Measurements from ENCODE around the gene SORBS1. TPM values are rescaled to one million over a fixed set of nuclear protein-coding genes. Genes with fewer than 3 reads are reported as not detected.

The SORBS1 gene
- total and polyA plus RNA-seq, 9 of the 15 experiments (the other 6 are each of a cell fraction or from before 2014, with no cell fraction given): 2.0 to 13.3 (median 6.5) TPM

GRCh38 chr10:95416270-95416669 lies 144.9 kb downstream of the SORBS1 start (continued):
- no peak for TF ChIP-seq HBP1 (CRISPR knock-in tag; IDR thresholded peaks at IDR 0.05)
- TF ChIP-seq CTCF (IDR thresholded peaks at IDR 0.05 in 2 of 3, conservative IDR thresholded peaks at IDR 0.05 in 1 of 3; ENCODE audit: insufficient read depth in 2 of 3, low read depth in 1 of 3, low read length in 3 of 3): no peak

- 75% methylated on average over 9 of the region's 16 CpGs for WGBS (ENCODE audit: insufficient coverage, low coverage, missing lambda C conversion rate)
- CTCF ChIA-PET (ENCODE audit: low intra/inter-chr PET ratio): no interaction called here
- TF ChIP-seq BCL6 (CRISPR knock-in tag; IDR thresholded peaks at IDR 0.05): no peak
- TF ChIP-seq VEZF1 (CRISPR knock-in tag; IDR thresholded peaks at IDR 0.05): no peak
- TF ChIP-seq ZNF146 (CRISPR knock-in tag; IDR thresholded peaks at IDR 0.05; ENCODE audit: unreplicated experiment): no peak
- TF ChIP-seq TAF15 (IDR thresholded peaks at IDR 0.05; ENCODE audit: low read depth, low read length): no peak
- no peak for TF ChIP-seq ZFP91 (CRISPR knock-in tag; IDR thresholded peaks at IDR 0.05)
- no peak for TF ChIP-seq RERE (CRISPR knock-in tag; IDR thresholded peaks at IDR 0.05; ENCODE audit: borderline replicate concordance)
These were observed 145.5 kb downstream of the SORBS1 start for GRCh38 chr10:95415621-95416031.

More at GRCh38 chr10:95415621-95416031, 145.5 kb downstream of the SORBS1 start:
- in situ Hi-C loops (cut with MboI): no loop called here
- POLR2A ChIA-PET: interaction anchor here (0.6 kb wide), 1 partner anchor 15 kb away, joined by 3 read pairs; no protein-coding TSS in a partner anchor
- no peak overlapping the region; a peak in 1 of 4 replicates for H3K9ac ChIP-seq (ENCODE audit: insufficient read depth in 1 of 2, low read depth in 2 of 2, low read length in 2 of 2)
- no peaks in the 10 kb centered on the region for H3K79me2 ChIP-seq (ENCODE audit: control insufficient read depth, insufficient read depth, low read length)
- no peak overlapping the region for H3K4me3 ChIP-seq
- H3K36me3 ChIP-seq (ENCODE audit: control insufficient read depth, insufficient read depth, low read length): no peaks in the 10 kb centered on the region
- H3K4me2 ChIP-seq (ENCODE audit: insufficient read depth, low read length): no peak overlapping the region
- H3K27me3 ChIP-seq (ENCODE audit: control insufficient read depth in 2 of 2, insufficient read depth in 2 of 2, low read length in 2 of 2): no peaks in the 10 kb centered on the region
- peaks cover 0 to 4% of the 10 kb centered on the region in 2 experiments; a peak in 2 of 5 replicates for H3K4me1 ChIP-seq (replicated peaks in 1 of 2; ENCODE audit: control insufficient read depth in 2 of 2, insufficient read depth in 2 of 2, low read length in 2 of 2)
- H4K20me1 ChIP-seq (replicated peaks; ENCODE audit: control insufficient read depth, insufficient read depth, low read length): no peaks in the 10 kb centered on the region
- DNase-seq (ENCODE audit: extremely low read depth in 1 of 4, low spot score in 3 of 4): no peak
- H3K9me1 ChIP-seq (ENCODE audit: control insufficient read depth, insufficient read depth, low read length): no peaks in the 10 kb centered on the region
- no peak overlapping the region for H2AFZ ChIP-seq (ENCODE audit: low read depth, low read length)
- BruUV-seq (replicated peaks): no TSS peak
- intact Hi-C loops (cut with micrococcal nuclease): no loop called here
- H3K27ac ChIP-seq (ENCODE audit: extremely low read depth, low read depth, low read length): no peak overlapping the region
- ATAC-seq: no peak
- FAIRE-seq: no peak
- no peaks in the 10 kb centered on the region for H3K9me3 ChIP-seq (replicated peaks; ENCODE audit: control insufficient read depth, insufficient read depth, low read depth, low read length)
